SK-MEL-5 (cell line): Measurements from ENCODE around the gene DVL2. TPM values are rescaled to one million over a fixed set of nuclear protein-coding genes. Genes with fewer than 3 reads are reported as not detected.
"Not testable (repeated sequence)": the region's sequence is repeated elsewhere in the genome, so short reads cannot be mapped to it uniquely, and the experiment has no call there.

Experiments
- DNase-seq: peaks from one replicate; pipeline ENCODE4 v3.0.0-alpha.2; 2016; ENCODE audit warnings: low read depth, low spot score
- in situ Hi-C: cut with HindIII; loops from 2 replicates; pipeline ENCODE4 v1.10.0; 2016; ENCODE audit warnings: low sequenced_read_pairs, high pct_unique_total_duplicates, low pct_unique_long_range_greater_than_20kb
- total RNA-seq: library from RNA; depleted of rRNA; stranded (reverse); fragments of >200 nt; shearing (Covaris generic); gene quantifications from 2 replicates; pipeline ENCODE4 v1.2.3, GENCODE V29; 2014

DVL2 gene
- total RNA-seq, 1 experiment from 2014 or later, result 91.5 TPM

- in situ Hi-C loops, result no loop called here
- DNase-seq, result no peak
Measured at GRCh38 chr17:7191069-7191468, 43.2 kb downstream of the DVL2 start.

DNA sequence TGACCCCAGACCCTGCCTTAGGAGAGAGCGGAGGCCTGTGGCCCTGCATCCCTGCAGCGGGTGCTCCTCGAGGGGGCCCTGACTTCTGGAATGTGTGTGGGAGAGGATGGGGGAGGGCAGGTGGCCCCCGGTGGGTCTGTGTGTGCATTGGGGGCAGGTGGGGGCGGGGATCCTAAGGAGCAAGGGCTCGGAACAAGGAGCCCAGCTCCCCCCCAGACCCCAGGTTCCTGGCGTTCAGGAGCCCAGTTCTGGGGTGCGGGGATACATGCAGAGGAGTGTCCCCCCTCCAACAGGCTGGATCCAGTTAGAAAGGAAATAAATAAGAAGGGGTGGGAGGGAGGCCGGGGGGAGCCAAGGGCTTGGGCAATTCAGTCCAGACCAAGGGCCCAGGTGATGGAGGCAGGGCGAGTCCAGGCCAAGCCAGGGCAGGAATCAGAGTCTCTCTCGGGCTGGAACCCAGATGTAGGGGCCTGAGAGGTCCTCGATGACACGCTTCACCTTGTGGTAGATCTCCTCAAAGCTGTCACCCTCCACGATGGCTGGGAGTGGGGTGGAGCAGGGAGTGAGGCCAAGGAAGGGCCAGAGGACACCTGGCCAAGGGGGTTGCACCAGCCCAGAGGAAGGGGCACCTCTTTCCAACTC is 43.9 kb downstream of the DVL2 start:
- in situ Hi-C loops, result no loop called here
- no peak for DNase-seq

- DNase-seq, result peak; percentile 50
- in situ Hi-C loops, result no loop called here
Measured at GRCh38 chr17:7186241-7186640, 48.1 kb downstream of the DVL2 start.

DNA sequence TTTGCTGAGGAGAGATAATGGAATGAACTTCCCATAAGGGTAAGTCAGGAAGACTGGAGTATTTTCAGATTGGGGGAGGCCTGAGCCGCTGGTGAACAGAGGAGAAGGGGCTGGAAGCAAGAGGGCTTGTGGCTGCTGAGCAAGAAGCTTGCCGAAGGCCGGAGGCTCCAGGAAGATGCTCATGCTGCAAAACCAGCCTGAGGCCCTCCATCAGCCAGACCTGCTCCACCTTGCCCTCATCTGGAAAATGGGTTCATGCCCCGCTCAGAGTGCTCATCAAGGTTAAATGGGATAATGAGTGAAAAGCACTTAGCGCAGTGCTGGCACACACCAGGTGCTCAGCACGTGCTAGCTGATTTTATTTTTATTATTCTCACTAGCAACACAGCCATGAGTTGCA is 49.7 kb downstream of the DVL2 start:
- DNase-seq, result no peak
- in situ Hi-C loops, result no loop called here

DNA sequence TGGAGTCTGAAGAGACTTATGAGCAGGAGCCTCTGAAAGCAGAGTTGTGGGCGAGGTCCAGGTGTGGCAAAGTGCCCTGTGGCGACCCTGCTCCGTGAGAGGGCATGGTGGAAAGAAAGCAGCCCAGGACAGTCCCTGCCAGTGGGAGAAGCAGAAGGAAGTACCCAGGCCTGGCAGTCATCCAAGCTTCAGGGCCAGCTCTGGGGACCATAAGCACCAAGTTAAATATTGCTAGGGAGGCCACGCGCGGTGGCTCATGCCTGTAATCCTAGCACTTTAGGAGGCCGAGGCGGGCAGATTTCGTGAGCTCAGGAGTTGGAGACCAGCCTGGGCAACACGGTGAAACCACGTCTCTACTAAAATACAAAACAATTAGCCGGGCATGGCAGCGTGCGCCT is 50.2 kb downstream of the DVL2 start:
- no peak for DNase-seq
- in situ Hi-C loops, result no loop called here

GRCh38 chr17:7183433-7184090 is 50.8 kb downstream of the DVL2 start:
- in situ Hi-C loops, result no loop called here

GRCh38 chr17:7182101-7182500 is 52.2 kb downstream of the DVL2 start:
- DNase-seq, in situ Hi-C loops: not testable (repeated sequence)

More at GRCh38 chr17:7183433-7184090, 50.8 kb downstream of the DVL2 start:
- DNase-seq, result no peak

DNA sequence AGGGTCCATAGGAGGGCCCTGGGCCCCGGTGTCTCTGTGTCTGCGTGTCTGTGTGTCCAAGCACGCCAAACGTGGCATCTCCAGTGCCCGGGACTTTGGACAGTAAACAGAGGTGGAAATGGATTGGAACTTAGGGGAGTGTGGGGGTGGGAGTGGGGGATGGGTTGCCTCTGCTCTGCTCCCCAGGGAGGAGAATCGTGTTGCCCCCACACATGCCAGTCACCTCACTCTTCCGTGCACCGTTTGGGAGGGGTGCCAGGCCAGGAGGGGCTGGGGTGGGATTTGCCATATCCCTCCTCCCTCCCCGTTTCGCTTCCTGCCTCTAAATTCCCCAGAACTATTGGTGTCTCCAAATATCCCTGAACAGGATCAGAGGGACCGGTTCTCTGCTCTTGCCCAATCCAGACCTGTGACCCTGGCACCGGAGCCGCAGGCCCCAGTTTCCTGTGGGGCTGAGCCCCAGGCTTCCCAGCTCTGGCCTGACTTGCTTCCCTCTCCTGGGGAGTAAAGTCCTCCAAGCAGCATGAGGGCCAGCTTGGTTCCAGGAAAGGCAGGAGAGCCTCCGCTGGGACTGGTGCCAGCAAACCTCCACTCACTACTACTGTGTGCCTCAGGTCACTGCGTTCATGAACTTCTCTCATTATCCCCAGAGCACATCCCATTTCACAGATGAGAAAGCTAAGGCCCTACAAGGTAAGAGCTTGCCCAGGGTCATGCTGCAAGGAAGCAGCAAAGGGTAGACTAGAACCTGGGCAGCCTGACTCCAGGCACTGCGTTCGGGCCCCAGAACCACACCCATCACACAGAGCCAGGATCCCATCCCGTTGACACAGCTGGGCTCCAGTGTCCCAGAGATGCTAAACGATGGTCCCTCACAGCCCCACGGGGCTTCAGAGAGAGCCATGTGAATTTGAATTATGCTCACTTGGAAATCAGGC is 54.7 kb downstream of the DVL2 start, which contains the start of gene ASGR1:
Gene ASGR1, minus strand, starts transcription at position 54 of the 938 bp plus-strand sequence. CDS start 807 bp downstream, outside the sequence.
- no peak for DNase-seq
- in situ Hi-C loops, result no loop called here

GRCh38 chr17:7178973-7179316 is 55.4 kb downstream of the DVL2 start:
- in situ Hi-C loops, result no loop called here
- no peak for DNase-seq

GRCh38 chr17:7177954-7178477 is 56.3 kb downstream of the DVL2 start:
- DNase-seq, result no peak
- in situ Hi-C loops, result no loop called here

- in situ Hi-C loops, result no loop called here
- DNase-seq, result peak; percentile 76
Measured at GRCh38 chr17:7177191-7177953, 56.9 kb downstream of the DVL2 start.

GRCh38 chr17:7176841-7177190 is 57.5 kb downstream of the DVL2 start:
- in situ Hi-C loops, result no loop called here
- no peak for DNase-seq

DNA sequence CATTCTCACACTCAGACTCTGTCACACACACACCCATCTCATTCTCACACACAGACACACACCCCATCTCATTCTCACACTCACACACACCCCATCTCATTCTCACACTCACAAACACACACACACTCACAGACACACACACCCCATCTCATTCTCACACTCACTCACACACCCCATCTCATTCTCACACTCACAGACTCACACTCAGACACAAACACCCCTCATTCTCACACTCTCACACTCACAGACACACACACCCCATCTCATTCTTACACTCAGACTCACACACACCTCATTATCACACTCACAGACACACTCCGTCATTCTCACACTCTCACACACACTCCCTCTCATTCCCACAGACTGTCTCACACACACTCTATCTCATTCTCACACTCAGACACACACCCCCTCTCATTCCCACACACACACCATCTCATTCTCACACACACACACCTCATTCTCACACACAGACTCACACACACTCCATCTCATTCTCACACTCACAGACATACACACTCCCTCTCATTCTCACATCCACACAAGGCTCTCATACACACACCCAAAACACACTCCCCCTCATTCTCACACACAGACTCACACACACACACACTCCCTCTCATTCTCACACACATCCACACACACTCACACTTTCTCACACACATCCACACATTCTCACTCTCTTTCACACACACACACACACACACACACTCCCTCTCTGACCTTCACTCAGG is 58.0 kb downstream of the DVL2 start:
- in situ Hi-C loops, result no loop called here
- DNase-seq, result no peak
